GM23338 (cell line): ENCODE data around the gene FAM124B. TPM values are rescaled to one million over a fixed set of nuclear protein-coding genes. Genes with fewer than 3 reads are reported as not detected.

Experiments used
- ATAC-seq: fragments of 200-7000 bp; cut with Tn5 transposase; 3 replicates; pipeline ENCODE4 v1.9.1; 2020
- DNase-seq: peaks from one replicate; pipeline ENCODE4 v3.0.0-alpha.2; 2015; ENCODE audit warnings: low spot score
- H2AFZ ChIP-seq: fragments of 200-600 bp; sonication (generic); 2 replicates; pipeline ENCODE4 v1.8.0; 2016; ENCODE audit warnings: antibody characterized with exemption, mild to moderate bottlenecking, moderate library complexity
- H3F3A ChIP-seq: fragments of 200-600 bp; sonication (generic); replicated peaks from 2 replicates; pipeline ENCODE4 v1.8.0; 2017; ENCODE audit warnings: antibody characterized with exemption, mixed run types, low read depth
- H3K27ac ChIP-seq: fragments of 200-600 bp; sonication (generic); 2 replicates; pipeline ENCODE4 v1.6.1; 2016; ENCODE audit warnings: low read depth
- H3K27me3 ChIP-seq: fragments of 200-600 bp; sonication (generic); 2 replicates; pipeline ENCODE4 v1.8.0; 2016; ENCODE audit warnings: mild to moderate bottlenecking, mixed run types, moderate library complexity; ENCODE audit not compliant: insufficient read depth
- H3K36me3 ChIP-seq: fragments of 200-600 bp; sonication (generic); 2 replicates; pipeline ENCODE4 v1.8.0; 2016; ENCODE audit warnings: mild to moderate bottlenecking; ENCODE audit not compliant: insufficient read depth
- H3K4me1 ChIP-seq: fragments of 200-600 bp; sonication (generic); 2 replicates; pipeline ENCODE4 v1.8.0; 2016; ENCODE audit warnings: mild to moderate bottlenecking, moderate library complexity; ENCODE audit not compliant: insufficient read depth
- H3K4me2 ChIP-seq: fragments of 200-600 bp; sonication (generic); 2 replicates; pipeline ENCODE4 v1.7.1; 2017; ENCODE audit warnings: mixed run types
- H3K4me3 ChIP-seq: fragments of 200-600 bp; sonication (generic); 2 replicates; pipeline ENCODE4 v1.6.1; 2016; ENCODE audit warnings: mixed run types
- H3K79me2 ChIP-seq: fragments of 200-600 bp; sonication (generic); replicated peaks from 2 replicates; pipeline ENCODE4 v1.8.0; 2017; ENCODE audit warnings: mild to moderate bottlenecking; ENCODE audit not compliant: insufficient read depth
- H3K9me2 ChIP-seq: fragments of 200-600 bp; sonication (generic); 2 replicates; pipeline ENCODE4 v1.8.0; 2017; ENCODE audit not compliant: insufficient read depth
- H4K20me1 ChIP-seq: fragments of 200-600 bp; sonication (generic); replicated peaks from 2 replicates; pipeline ENCODE4 v1.8.0; 2017; ENCODE audit warnings: mild to moderate bottlenecking; ENCODE audit not compliant: insufficient read depth
- H3K27ac Mint-ChIP-seq: 2 replicates; pipeline ENCODE4 v1.8.0; 2020; ENCODE audit warnings: inconsistent platforms, mild to moderate bottlenecking, moderate library complexity, mixed read lengths
- H3K27me3 Mint-ChIP-seq: 3 replicates; pipeline ENCODE4 v1.8.0; 2022; ENCODE audit warnings: low read depth, mild to moderate bottlenecking, moderate library complexity, mixed read lengths, inconsistent platforms; ENCODE audit not compliant: insufficient read depth, poor library complexity
- H3K36me3 Mint-ChIP-seq: 3 replicates; pipeline ENCODE4 v1.8.0; 2021; ENCODE audit warnings: low read depth, mild to moderate bottlenecking, inconsistent platforms, moderate library complexity, mixed read lengths
- H3K4me1 Mint-ChIP-seq: 3 replicates; pipeline ENCODE4 v1.8.0; 2020; ENCODE audit warnings: mild to moderate bottlenecking, inconsistent platforms, mixed read lengths
- H3K4me3 Mint-ChIP-seq: 3 replicates; pipeline ENCODE4 v1.8.0; 2021; ENCODE audit warnings: moderate library complexity, mild to moderate bottlenecking, inconsistent platforms, mixed read lengths
- H3K9me3 Mint-ChIP-seq: 3 replicates; pipeline ENCODE4 v1.8.0; 2020; ENCODE audit warnings: moderate library complexity, mild to moderate bottlenecking, inconsistent platforms, mixed read lengths
- CREB1 ChIP-seq: fragments of 250-450 bp; sonication (Bioruptor Pico); IDR thresholded peaks from 2 replicates; pipeline ENCODE4 v1.5.0; 2020; ENCODE audit warnings: low read depth, mild to moderate bottlenecking, moderate library complexity
- EZH2 ChIP-seq: fragments of 200-600 bp; sonication (generic); IDR thresholded peaks from one replicate; pipeline ENCODE4 v1.8.0; 2017; ENCODE audit warnings: antibody characterized with exemption, mild to moderate bottlenecking, low read depth; ENCODE audit not compliant: unreplicated experiment
- EZH2phosphoT487 ChIP-seq: fragments of 200-600 bp; sonication (generic); IDR thresholded peaks from one replicate; pipeline ENCODE4 v1.8.1; 2018; ENCODE audit warnings: antibody characterized with exemption; ENCODE audit not compliant: unreplicated experiment
- JUNB ChIP-seq: IDR thresholded peaks from one replicate; pipeline ENCODE4 v1.6.1; 2016; ENCODE audit warnings: antibody characterized with exemption; ENCODE audit not compliant: unreplicated experiment
- NANOG ChIP-seq: IDR thresholded peaks from 2 replicates; pipeline ENCODE4 v1.6.1; 2016; ENCODE audit warnings: antibody characterized with exemption, borderline replicate concordance
- POLR2AphosphoS5 ChIP-seq: IDR thresholded peaks from 2 replicates; pipeline ENCODE4 v1.6.1; 2016; ENCODE audit warnings: antibody characterized with exemption, low read depth
- STAT1 ChIP-seq: IDR thresholded peaks from one replicate; pipeline ENCODE4 v1.6.1; 2016; ENCODE audit warnings: antibody characterized with exemption; ENCODE audit not compliant: unreplicated experiment
- ZNF114 ChIP-seq: fragments of 250-450 bp; sonication (Bioruptor Pico); IDR thresholded peaks from 2 replicates; pipeline ENCODE4 v1.5.0; 2020; ENCODE audit warnings: mild to moderate bottlenecking, moderate library complexity
- polyA plus RNA-seq: library from polyadenylated mRNA; unstranded; fragments of >200 nt; fragmentation: Nextera tagmentation; extraction: Ambion mirVana; gene quantifications from 2 replicates; pipeline ENCODE4 v1.2.1, GENCODE V29; 2016
- total RNA-seq: library from RNA; depleted of rRNA; stranded (reverse); fragments of >200 nt; shearing (Covaris generic); gene quantifications from 2 replicates; pipeline ENCODE4 v1.2.3, GENCODE V29; 2014
- TF ChIP-seq, protein P1 (sequence below): IDR thresholded peaks from 2 replicates; pipeline ENCODE4 v1.6.1; 2016; ENCODE audit warnings: antibody characterized with exemption
- TF ChIP-seq, protein P2 (sequence below): fragments of 250-450 bp; sonication (Bioruptor Pico); IDR thresholded peaks from 2 replicates; pipeline ENCODE4 v1.5.0; 2020; ENCODE audit warnings: mild to moderate bottlenecking, moderate library complexity
- TF ChIP-seq, protein P3 (sequence below), 2 experiments: fragments of 200-600 bp in 1 of 2; sonication (generic) in 1 of 2; conservative IDR thresholded peaks; 2 replicates each; pipeline versions ENCODE4 v1.5.1 to v1.6.1; 2016 to 2017; ENCODE audit warnings: antibody characterized with exemption in 2 of 2, low read depth in 2 of 2, mild to moderate bottlenecking in 2 of 2, moderate library complexity in 1 of 2

Gene FAM124B
- total and polyA plus RNA-seq, 2 experiments from 2014 or later = 3.0 to 6.9 TPM

DNA sequence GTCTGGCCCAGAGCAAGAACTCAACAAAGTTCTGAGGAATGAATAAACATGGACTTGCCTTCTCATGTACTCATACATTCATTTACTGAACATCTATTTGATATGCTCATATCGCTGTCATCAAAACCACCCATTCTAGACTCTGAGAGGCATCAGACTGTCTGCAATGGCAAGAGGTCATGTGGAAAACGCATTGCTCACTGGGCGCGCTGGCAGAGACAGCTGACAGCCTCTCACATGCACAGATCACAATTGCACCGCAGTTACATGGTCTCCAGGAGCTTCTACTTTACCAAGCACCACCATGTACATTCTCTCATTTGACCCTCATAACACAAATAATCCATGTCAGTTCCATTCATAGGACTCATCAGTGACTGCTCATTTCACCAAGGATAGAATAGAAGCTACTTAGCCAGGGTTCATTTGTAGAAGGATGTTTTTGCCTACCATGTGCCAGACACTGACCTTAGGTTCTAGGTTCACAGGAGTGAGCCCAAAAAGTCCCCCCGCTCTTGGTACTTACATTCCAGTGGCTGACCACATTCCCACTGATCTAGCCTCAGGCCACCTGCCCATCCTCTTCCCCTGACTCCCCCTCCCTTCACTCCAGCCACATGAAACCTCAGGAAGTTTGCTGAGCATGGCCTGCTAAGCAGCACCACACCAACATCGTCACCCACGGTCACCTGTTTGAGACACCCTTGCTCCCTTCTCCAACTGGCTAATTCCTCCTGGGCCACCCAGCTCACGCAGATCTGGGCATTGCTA, 6.1 kb downstream of the FAM124B start (continued):
- TF ChIP-seq, protein P1, sequence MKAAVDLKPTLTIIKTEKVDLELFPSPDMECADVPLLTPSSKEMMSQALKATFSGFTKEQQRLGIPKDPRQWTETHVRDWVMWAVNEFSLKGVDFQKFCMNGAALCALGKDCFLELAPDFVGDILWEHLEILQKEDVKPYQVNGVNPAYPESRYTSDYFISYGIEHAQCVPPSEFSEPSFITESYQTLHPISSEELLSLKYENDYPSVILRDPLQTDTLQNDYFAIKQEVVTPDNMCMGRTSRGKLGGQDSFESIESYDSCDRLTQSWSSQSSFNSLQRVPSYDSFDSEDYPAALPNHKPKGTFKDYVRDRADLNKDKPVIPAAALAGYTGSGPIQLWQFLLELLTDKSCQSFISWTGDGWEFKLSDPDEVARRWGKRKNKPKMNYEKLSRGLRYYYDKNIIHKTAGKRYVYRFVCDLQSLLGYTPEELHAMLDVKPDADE = no peak
- no peak for TF ChIP-seq POLR2AphosphoS5
- TF ChIP-seq CREB1 (CRISPR knock-in tag) = no peak

DNA sequence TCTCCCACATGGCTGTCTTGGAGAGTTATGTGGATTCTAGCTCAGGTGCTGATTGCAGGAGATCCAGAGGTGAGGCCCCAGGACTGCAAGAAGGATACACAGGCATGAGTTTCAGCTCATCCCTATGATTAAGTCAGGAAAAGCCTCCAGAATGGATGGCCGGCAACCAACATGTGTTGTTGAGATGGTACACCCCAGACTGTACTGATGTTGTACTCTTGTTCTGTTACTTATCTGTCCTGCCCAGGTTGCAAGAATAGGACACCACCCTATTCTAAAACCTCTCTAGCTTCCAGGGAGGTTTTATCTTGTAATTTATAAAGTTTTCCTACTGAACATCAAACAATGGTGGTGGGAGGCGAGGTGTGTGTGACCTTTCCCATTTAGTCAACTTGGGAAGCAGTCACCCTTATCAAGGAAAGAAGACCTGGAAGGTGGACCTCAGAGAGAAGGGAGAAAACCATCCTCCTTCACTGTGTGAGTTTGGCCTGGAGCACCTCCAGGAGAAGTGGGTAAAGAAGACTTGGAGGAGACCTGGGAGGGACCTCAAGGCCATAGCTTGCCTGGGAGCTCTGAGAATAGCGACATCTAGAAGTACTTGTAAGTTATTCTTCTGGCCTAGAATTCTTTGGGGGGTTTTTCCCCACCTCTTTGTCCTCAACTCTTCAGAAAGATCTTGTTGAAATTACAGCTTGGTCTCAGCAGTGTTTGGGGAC, 8.6 kb downstream of the FAM124B start:
- H3K27me3 ChIP-seq = no peaks in the 10 kb centered on the region
- Mint-ChIP-seq H3K9me3 (peaks cover 7% of the 10 kb centered on the region; the same call in 1 of the 3 replicates), H3K27ac (no peak overlapping the region), H3K4me3 (no peak overlapping the region), H3K4me1 (peaks cover 6% of the 10 kb centered on the region; the same call in 2 of the 3 replicates), H3K27me3 (peaks cover 3% of the 10 kb centered on the region), H3K36me3 (peaks cover 11% of the 10 kb centered on the region)
- H3K36me3 ChIP-seq = no peaks in the 10 kb centered on the region; the same call in 1 of the 2 replicates
- no peaks in the 10 kb centered on the region for H3F3A ChIP-seq
- no peak overlapping the region for H3K27ac ChIP-seq
- H3K9me2 ChIP-seq = 0 out of 2 replicates have a peak, but pooled peaks cover 8% of the 10 kb centered on the region
- H3K4me3 ChIP-seq = no peak overlapping the region
- H2AFZ ChIP-seq = no peak overlapping the region
- ATAC-seq = no peak
- no peak overlapping the region for H3K4me2 ChIP-seq
- TF ChIP-seq POLR2AphosphoS5 = no peak
- no peak for TF ChIP-seq CREB1 (CRISPR knock-in tag)
- TF ChIP-seq ZNF114 (CRISPR knock-in tag) = no peak
- TF ChIP-seq EZH2 = no peak
- no peak for TF ChIP-seq EZH2phosphoT487
- TF ChIP-seq STAT1 = no peak
- no peak for TF ChIP-seq JUNB
- no peak for TF ChIP-seq NANOG
- TF ChIP-seq, protein P2, sequence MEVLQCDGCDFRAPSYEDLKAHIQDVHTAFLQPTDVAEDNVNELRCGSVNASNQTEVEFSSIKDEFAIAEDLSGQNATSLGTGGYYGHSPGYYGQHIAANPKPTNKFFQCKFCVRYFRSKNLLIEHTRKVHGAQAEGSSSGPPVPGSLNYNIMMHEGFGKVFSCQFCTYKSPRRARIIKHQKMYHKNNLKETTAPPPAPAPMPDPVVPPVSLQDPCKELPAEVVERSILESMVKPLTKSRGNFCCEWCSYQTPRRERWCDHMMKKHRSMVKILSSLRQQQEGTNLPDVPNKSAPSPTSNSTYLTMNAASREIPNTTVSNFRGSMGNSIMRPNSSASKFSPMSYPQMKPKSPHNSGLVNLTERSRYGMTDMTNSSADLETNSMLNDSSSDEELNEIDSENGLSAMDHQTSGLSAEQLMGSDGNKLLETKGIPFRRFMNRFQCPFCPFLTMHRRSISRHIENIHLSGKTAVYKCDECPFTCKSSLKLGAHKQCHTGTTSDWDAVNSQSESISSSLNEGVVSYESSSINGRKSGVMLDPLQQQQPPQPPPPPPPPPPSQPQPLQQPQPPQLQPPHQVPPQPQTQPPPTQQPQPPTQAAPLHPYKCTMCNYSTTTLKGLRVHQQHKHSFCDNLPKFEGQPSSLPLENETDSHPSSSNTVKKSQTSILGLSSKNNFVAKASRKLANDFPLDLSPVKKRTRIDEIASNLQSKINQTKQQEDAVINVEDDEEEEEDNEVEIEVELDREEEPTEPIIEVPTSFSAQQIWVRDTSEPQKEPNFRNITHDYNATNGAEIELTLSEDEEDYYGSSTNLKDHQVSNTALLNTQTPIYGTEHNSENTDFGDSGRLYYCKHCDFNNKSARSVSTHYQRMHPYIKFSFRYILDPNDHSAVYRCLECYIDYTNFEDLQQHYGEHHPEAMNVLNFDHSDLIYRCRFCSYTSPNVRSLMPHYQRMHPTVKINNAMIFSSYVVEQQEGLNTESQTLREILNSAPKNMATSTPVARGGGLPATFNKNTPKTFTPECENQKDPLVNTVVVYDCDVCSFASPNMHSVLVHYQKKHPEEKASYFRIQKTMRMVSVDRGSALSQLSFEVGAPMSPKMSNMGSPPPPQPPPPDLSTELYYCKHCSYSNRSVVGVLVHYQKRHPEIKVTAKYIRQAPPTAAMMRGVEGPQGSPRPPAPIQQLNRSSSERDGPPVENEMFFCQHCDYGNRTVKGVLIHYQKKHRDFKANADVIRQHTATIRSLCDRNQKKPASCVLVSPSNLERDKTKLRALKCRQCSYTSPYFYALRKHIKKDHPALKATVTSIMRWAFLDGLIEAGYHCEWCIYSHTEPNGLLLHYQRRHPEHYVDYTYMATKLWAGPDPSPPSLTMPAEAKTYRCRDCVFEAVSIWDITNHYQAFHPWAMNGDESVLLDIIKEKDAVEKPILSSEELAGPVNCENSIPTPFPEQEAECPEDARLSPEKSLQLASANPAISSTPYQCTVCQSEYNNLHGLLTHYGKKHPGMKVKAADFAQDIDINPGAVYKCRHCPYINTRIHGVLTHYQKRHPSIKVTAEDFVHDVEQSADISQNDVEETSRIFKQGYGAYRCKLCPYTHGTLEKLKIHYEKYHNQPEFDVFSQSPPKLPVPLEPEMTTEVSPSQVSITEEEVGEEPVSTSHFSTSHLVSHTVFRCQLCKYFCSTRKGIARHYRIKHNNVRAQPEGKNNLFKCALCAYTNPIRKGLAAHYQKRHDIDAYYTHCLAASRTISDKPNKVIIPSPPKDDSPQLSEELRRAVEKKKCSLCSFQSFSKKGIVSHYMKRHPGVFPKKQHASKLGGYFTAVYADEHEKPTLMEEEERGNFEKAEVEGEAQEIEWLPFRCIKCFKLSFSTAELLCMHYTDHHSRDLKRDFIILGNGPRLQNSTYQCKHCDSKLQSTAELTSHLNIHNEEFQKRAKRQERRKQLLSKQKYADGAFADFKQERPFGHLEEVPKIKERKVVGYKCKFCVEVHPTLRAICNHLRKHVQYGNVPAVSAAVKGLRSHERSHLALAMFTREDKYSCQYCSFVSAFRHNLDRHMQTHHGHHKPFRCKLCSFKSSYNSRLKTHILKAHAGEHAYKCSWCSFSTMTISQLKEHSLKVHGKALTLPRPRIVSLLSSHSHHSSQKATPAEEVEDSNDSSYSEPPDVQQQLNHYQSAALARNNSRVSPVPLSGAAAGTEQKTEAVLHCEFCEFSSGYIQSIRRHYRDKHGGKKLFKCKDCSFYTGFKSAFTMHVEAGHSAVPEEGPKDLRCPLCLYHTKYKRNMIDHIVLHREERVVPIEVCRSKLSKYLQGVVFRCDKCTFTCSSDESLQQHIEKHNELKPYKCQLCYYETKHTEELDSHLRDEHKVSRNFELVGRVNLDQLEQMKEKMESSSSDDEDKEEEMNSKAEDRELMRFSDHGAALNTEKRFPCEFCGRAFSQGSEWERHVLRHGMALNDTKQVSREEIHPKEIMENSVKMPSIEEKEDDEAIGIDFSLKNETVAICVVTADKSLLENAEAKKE (CRISPR knock-in tag) = no peak
- TF ChIP-seq, protein P3, sequence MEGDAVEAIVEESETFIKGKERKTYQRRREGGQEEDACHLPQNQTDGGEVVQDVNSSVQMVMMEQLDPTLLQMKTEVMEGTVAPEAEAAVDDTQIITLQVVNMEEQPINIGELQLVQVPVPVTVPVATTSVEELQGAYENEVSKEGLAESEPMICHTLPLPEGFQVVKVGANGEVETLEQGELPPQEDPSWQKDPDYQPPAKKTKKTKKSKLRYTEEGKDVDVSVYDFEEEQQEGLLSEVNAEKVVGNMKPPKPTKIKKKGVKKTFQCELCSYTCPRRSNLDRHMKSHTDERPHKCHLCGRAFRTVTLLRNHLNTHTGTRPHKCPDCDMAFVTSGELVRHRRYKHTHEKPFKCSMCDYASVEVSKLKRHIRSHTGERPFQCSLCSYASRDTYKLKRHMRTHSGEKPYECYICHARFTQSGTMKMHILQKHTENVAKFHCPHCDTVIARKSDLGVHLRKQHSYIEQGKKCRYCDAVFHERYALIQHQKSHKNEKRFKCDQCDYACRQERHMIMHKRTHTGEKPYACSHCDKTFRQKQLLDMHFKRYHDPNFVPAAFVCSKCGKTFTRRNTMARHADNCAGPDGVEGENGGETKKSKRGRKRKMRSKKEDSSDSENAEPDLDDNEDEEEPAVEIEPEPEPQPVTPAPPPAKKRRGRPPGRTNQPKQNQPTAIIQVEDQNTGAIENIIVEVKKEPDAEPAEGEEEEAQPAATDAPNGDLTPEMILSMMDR (conservative IDR thresholded peaks at IDR 0.05; ENCODE audit: low read depth in 2 of 2) = no peak
- H4K20me1 ChIP-seq = no peaks in the 10 kb centered on the region
- no peaks in the 10 kb centered on the region for H3K79me2 ChIP-seq
- no peak for DNase-seq
- no peaks in the 10 kb centered on the region for H3K4me1 ChIP-seq
